A673 (cell line): ENCODE data around the gene WDSUB1. TPM values are rescaled to one million over a fixed set of nuclear protein-coding genes. Genes with fewer than 3 reads are reported as not detected.

Source experiments
- BruUV-seq: library from RNA; stranded (reverse); fragments of 400-500 nt; replicated peaks from 2 replicates; lab custom pipeline; 2021; lab: Mats Ljungman, UMichigan
- CTCF ChIA-PET: fragments of 300-600 bp; sonication (Branson Sonifier 250); formaldehyde crosslinking; loops from one replicate; lab custom pipeline; 2022; ENCODE audit warnings: antibody characterized with exemption; lab: Charles Lee
- POLR2A ChIA-PET: fragments of 300-600 bp; sonication (Branson Sonifier 250); formaldehyde crosslinking; loops from one replicate; lab custom pipeline; 2022; ENCODE audit warnings: antibody characterized with exemption; ENCODE audit not compliant: low non-redundant PET; lab: Charles Lee
- DNase-seq: peaks from one replicate; pipeline ENCODE4 v3.0.0-alpha.2; 2015; ENCODE audit warnings: low spot score
- H3K27ac ChIP-seq: fragments of 200-600 bp; sonication (generic); 2 replicates; pipeline ENCODE4 v1.5.1; 2016; ENCODE audit warnings: mixed run types, low read depth, mild to moderate bottlenecking, mixed read lengths, antibody characterized with exemption, low read length; ENCODE audit not compliant: poor library complexity, severe bottlenecking
- H3K27me3 ChIP-seq: fragments of 200-600 bp; sonication (generic); replicated peaks from 2 replicates; pipeline ENCODE4 v1.6.1; 2017; ENCODE audit warnings: mixed run types, low read depth, mild to moderate bottlenecking, mixed read lengths, antibody characterized with exemption, low read length; ENCODE audit not compliant: insufficient read depth, poor library complexity
- H3K36me3 ChIP-seq: fragments of 200-600 bp; sonication (generic); 2 replicates; pipeline ENCODE4 v1.6.1; 2016; ENCODE audit warnings: mixed run types, mild to moderate bottlenecking, mixed read lengths, antibody characterized with exemption, low read length; ENCODE audit not compliant: insufficient read depth, poor library complexity, severe bottlenecking
- H3K4me1 ChIP-seq: fragments of 200-600 bp; sonication (generic); 2 replicates; pipeline ENCODE4 v1.6.1; 2017; ENCODE audit warnings: mixed run types, mild to moderate bottlenecking, mixed read lengths, antibody characterized with exemption, low read length; ENCODE audit not compliant: insufficient read depth, poor library complexity, severe bottlenecking
- H3K4me3 ChIP-seq: fragments of 200-600 bp; sonication (generic); 2 replicates; pipeline ENCODE4 v1.5.1; 2016; ENCODE audit warnings: low read depth, mixed run types, mild to moderate bottlenecking, mixed read lengths, low read length; ENCODE audit not compliant: poor library complexity, severe bottlenecking
- H3K9me3 ChIP-seq: fragments of 200-600 bp; sonication (generic); 2 replicates; pipeline ENCODE4 v1.6.1; 2016; ENCODE audit warnings: mixed run types, low read depth, mild to moderate bottlenecking, mixed read lengths, antibody characterized with exemption, low read length; ENCODE audit not compliant: poor library complexity, severe bottlenecking
- CTCF ChIP-seq: fragments of 300-800, 200-600 bp; sonication (generic); conservative IDR thresholded peaks from 2 replicates; pipeline ENCODE4 v1.5.1; 2017; ENCODE audit warnings: low read depth, mild to moderate bottlenecking, antibody characterized with exemption, low read length, moderate library complexity, mixed read lengths
- EZH2 ChIP-seq: fragments of 200-600 bp; sonication (generic); IDR thresholded peaks from 2 replicates; pipeline ENCODE4 v1.6.1; 2017; ENCODE audit warnings: borderline replicate concordance, low read depth, mild to moderate bottlenecking, mixed read lengths, antibody characterized with exemption, low read length; ENCODE audit not compliant: poor library complexity, severe bottlenecking
- intact Hi-C: fragments of 100-400 bp; cut with micrococcal nuclease; formaldehyde crosslinking; loops from one replicate; pipeline ENCODE4 v1.10.0; 2022; ENCODE audit not compliant: unreplicated experiment
- total RNA-seq: library from RNA; stranded (reverse); gene quantifications from 2 replicates; pipeline ENCODE4 v1.2.3, GENCODE V29; 2021

Gene WDSUB1
- total RNA-seq, 1 experiment from 2014 or later: 11.9 TPM

- no peak for DNase-seq
- intact Hi-C loops: no loop called here
- Histone ChIP-seq H3K36me3 (no peaks in the 10 kb centered on the region), H3K9me3 (no peaks in the 10 kb centered on the region), H3K27me3 (no peaks in the 10 kb centered on the region), H3K4me1 (no peaks in the 10 kb centered on the region), H3K4me3 (no peak overlapping the region), H3K27ac (no peak overlapping the region)
- BruUV-seq: no TSS peak
- CTCF ChIA-PET: no interaction called here
- TF ChIP-seq CTCF (no peak), EZH2 (no peak)
- POLR2A ChIA-PET: no interaction called here
These were observed 86.0 kb downstream of the WDSUB1 start for GRCh38 chr2:159200498-159200897.

DNA sequence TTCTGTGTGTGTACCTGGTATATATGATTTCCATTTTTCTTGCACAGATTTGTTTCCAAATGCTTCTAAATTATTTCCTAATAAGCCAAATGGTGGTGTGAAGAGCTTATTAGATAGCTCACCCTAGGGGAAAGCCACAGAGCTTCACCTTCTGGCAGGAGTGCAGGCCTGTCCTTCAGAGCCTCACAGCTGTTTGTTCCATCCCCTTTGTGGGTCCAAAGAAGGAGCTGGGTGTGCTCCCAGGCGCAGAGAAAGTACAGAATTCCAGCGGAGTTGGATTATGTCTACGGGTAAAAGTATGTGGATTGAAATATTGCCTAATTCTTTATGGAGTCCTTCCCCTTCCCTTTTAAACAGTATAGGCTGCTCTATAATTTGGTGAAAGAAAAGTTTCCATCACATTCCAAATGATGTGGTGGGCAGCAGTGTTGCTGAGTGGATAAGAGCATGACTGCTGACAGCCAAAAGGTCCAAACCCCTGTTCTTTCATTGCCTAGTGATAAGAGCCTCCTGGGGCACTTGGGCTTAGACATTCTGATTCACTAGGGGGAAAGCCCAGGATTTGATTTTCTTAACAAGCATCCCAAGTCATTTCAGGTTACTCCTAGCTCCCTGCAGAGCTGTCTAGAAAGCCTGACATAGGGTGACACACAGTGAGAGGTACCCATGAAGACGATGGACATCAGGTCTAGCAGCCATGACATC, 86.6 kb downstream of the WDSUB1 start:
- ChIA-PET CTCF (no interaction called here), POLR2A (no interaction called here)
- intact Hi-C loops: no loop called here
- H3K4me1 ChIP-seq: no peaks in the 10 kb centered on the region
- no peak overlapping the region for H3K27ac ChIP-seq
- H3K9me3 ChIP-seq: no peaks in the 10 kb centered on the region
- TF ChIP-seq EZH2 (no peak), CTCF (no peak)
- no peak overlapping the region for H3K4me3 ChIP-seq
- no peaks in the 10 kb centered on the region for H3K27me3 ChIP-seq
- DNase-seq: no peak
- H3K36me3 ChIP-seq: no peaks in the 10 kb centered on the region
- no TSS peak for BruUV-seq

- no peaks in the 10 kb centered on the region for H3K9me3 ChIP-seq
- H3K27ac ChIP-seq: no peak overlapping the region
- ChIA-PET POLR2A (no interaction called here), CTCF (no interaction called here)
- no peaks in the 10 kb centered on the region for H3K36me3 ChIP-seq
- H3K4me3 ChIP-seq: no peak overlapping the region
- TF ChIP-seq EZH2 (no peak), CTCF (no peak)
- no peaks in the 10 kb centered on the region for H3K27me3 ChIP-seq
- no peak for DNase-seq
- H3K4me1 ChIP-seq: no peaks in the 10 kb centered on the region
- intact Hi-C loops: no loop called here
- BruUV-seq: no TSS peak
These were observed 87.3 kb downstream of the WDSUB1 start for GRCh38 chr2:159199236-159199635.
